GM12891 (cell line): ENCODE results near the gene PNPLA3. TPM values are rescaled to one million over a fixed set of nuclear protein-coding genes. Genes with fewer than 3 reads are reported as not detected.

Experiments
- DNase-seq: peaks from one replicate; pipeline ENCODE4 v3.0.0; 2011; ENCODE audit warnings: low spot score; ENCODE audit not compliant: insufficient read length
- FAIRE-seq: peaks from 2 replicates; lab custom pipeline; 2011; peaks lifted over from hg19 to GRCh38; lab: Jason Lieb, UNC
- PAX5 ChIP-seq: IDR thresholded peaks from 2 replicates; pipeline ENCODE4 v1.6.1; 2011; ENCODE audit warnings: low read length, moderate library complexity, mild to moderate bottlenecking; ENCODE audit not compliant: insufficient read depth, severe bottlenecking
- POLR2A ChIP-seq: IDR thresholded peaks from 2 replicates; pipeline ENCODE4 v1.6.1; 2011; ENCODE audit warnings: low read depth, low read length, control low read depth
- POLR2AphosphoS5 ChIP-seq: IDR thresholded peaks from 2 replicates; pipeline ENCODE4 v1.6.1; 2011; ENCODE audit warnings: low read depth, low read length, control low read depth
- POU2F2 ChIP-seq: IDR thresholded peaks from 2 replicates; pipeline ENCODE4 v1.6.1; 2011; ENCODE audit warnings: low read depth, mild to moderate bottlenecking, control low read depth, low read length, moderate library complexity
- SPI1 ChIP-seq: IDR thresholded peaks from 2 replicates; pipeline ENCODE4 v1.6.1; 2011; ENCODE audit warnings: low read depth, low read length, control low read depth
- TAF1 ChIP-seq: IDR thresholded peaks from 2 replicates; pipeline ENCODE4 v1.6.1; 2011; ENCODE audit warnings: low read depth, low read length, control low read depth
- polyA plus RNA-seq: library from polyadenylated mRNA; unstranded; fragments of >200 nt; gene quantifications from one replicate; pipeline ENCODE4 v1.2.1, GENCODE V29; 2012; ENCODE audit warnings: low read depth, missing spikeins, inconsistent platforms; ENCODE audit not compliant: missing spikeins

The PNPLA3 gene
- polyA plus RNA-seq = 0.08 TPM

DNA sequence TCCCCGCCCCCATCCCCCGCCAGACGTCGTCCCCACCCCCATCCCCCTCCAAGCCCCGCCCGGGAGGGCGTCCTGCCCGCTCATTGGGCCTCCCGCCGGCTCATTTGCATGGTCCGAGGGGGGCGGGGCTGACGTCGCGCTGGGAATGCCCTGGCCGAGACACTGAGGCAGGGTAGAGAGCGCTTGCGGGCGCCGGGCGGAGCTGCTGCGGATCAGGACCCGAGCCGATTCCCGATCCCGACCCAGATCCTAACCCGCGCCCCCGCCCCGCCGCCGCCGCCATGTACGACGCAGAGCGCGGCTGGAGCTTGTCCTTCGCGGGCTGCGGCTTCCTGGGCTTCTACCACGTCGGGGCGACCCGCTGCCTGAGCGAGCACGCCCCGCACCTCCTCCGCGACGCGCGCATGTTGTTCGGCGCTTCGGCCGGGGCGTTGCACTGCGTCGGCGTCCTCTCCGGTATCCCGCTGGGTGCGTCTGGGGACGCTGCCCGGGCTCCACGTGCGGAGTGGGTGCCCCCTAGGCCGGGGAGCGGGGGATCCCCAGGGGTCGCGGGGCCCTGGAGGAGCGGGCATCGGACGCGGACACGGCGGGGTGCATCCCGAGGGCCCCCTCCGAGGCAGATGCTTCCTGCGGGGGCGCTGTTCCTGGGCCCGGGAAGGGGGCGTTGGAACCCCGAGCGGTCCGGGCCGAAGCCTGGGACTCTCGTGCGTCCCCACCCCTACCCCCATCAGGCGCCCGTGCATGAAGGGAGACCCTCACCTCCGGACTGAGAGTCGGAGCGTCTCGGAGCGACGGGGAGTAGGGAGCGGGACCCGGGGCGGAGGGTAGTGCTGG, at the start of gene PNPLA3:
PNPLA3 (plus strand) TSS at position 175 of the 834 bp plus-strand sequence; CDS start at position 282, 107 bp downstream.
- peak; percentile 57 for FAIRE-seq
- TF ChIP-seq POU2F2 = 0 out of 2 replicates have a peak, but pooled peaks have one; percentile 40
- TF ChIP-seq POLR2AphosphoS5 = no peak

GRCh38 chr22:43876866-43877509, 46.6 kb upstream of the PNPLA3 start:
- DNase-seq (no peak), FAIRE-seq (no peak)
- no peak for TF ChIP-seq POU2F2
- TF ChIP-seq POLR2AphosphoS5 = no peak
- TF ChIP-seq TAF1 = no peak

More for the DNA sequence above, at the start of gene PNPLA3:
- DNase-seq = peak; percentile 85

GRCh38 chr22:43878079-43878795, 45.4 kb upstream of the PNPLA3 start:
- TF ChIP-seq SPI1 = no peak
- no peak for TF ChIP-seq PAX5
- no peak for TF ChIP-seq POLR2AphosphoS5
- TF ChIP-seq POLR2A = no peak
- TF ChIP-seq POU2F2 = no peak
- no peak for TF ChIP-seq TAF1
- DNase-seq = no peak
- no peak for FAIRE-seq

DNA sequence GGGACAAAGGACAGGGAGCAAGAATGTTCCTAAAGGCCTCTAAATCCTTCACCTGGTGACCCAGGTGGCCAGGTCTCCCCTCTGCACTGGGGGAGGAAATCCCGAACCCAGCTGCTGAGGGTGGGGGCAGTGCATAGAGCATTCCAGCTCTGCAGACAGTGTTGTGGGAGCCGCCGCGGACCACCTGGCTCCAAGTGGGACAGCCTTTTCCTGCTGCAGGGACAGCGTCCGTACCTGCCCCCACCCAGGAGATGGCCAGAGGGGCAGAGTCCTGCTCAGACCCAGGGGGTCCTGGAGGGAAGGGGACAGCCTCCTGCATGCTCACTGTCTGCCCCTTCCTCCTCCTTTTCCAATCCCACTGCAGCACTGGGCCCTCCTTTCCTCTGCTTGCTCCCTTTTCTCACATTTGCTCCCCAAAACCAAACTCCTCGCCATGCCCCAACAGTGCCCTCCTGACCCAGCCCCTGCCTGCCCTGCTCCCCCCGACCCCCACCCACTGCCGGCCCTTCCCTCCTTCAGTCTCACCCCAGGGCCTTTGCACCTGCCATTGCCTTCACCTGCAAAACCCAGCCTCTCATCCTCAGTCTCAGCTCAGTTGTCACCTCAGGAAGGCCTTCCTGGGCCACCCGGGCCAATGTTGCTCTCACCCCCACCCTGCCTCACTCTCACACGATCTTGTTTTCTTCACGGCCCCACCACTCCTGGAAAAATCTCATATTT, 44.6 kb upstream of the PNPLA3 start:
- no peak for FAIRE-seq
- DNase-seq = no peak
- TF ChIP-seq TAF1 = no peak
- no peak for TF ChIP-seq POLR2AphosphoS5
- TF ChIP-seq SPI1 = no peak
- TF ChIP-seq POU2F2 = no peak
- TF ChIP-seq PAX5 = no peak
- no peak for TF ChIP-seq POLR2A

DNA sequence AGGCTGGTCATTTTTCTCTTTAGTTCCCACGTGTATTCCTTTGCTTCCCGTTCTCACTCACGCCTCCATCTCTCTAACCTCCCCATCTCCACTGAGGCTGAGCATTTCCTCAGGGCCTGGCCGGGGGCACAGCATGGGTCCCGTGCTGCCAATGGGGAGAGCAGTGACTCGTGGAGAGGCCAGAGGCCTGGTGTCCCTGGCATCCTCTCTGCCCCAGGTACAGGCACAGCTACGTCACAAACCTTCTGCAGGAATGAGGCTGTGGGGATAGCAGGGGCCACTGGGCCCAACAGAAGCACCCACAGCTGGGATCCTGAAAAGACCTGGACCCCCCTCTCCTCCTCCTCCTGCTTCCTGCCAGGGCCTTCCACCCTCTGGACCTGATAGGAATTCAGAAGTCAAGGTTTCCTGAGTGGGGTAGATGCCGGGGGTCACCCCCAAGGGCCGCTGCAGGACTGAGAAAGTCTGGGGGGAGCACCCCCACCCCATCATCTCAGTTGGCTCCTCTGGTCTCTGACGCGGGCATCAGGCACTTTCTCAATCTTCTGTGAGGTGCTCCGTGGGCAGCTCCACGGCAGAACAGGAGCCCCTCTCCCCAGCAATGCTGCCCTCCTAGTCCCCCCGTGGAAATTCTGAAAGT, 43.6 kb upstream of the PNPLA3 start:
- FAIRE-seq (no peak), DNase-seq (no peak)
- TF ChIP-seq TAF1 (no peak), POLR2AphosphoS5 (no peak), POU2F2 (no peak), PAX5 (no peak), POLR2A (no peak), SPI1 (no peak)

DNA sequence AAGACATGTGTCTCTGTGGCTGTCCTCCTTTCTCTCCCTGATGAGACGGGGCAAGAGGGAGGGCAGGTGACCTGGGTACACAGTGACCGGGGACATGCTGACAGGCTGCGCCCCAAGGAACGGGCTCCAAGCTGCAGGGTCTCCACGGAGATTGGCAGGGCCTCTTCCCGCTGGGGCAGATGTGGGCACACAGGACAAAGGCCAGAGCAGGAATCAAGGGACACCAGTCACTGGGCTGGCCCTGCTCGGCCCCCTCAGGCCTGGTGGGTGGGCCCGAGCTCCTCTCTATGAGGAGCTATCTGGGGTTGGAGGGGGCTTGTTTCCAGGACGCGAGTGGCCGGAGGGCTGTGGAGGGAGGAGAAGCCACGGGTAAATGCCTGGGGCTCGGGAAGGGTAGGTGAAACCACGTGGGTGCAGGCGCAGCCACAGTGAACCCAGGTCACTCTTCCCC, 43.0 kb upstream of the PNPLA3 start:
- no peak for TF ChIP-seq POLR2AphosphoS5
- TF ChIP-seq PAX5 = no peak
- TF ChIP-seq POLR2A = no peak
- no peak for TF ChIP-seq SPI1
- no peak for TF ChIP-seq POU2F2
- TF ChIP-seq TAF1 = no peak
- no peak for DNase-seq
- no peak for FAIRE-seq

DNA sequence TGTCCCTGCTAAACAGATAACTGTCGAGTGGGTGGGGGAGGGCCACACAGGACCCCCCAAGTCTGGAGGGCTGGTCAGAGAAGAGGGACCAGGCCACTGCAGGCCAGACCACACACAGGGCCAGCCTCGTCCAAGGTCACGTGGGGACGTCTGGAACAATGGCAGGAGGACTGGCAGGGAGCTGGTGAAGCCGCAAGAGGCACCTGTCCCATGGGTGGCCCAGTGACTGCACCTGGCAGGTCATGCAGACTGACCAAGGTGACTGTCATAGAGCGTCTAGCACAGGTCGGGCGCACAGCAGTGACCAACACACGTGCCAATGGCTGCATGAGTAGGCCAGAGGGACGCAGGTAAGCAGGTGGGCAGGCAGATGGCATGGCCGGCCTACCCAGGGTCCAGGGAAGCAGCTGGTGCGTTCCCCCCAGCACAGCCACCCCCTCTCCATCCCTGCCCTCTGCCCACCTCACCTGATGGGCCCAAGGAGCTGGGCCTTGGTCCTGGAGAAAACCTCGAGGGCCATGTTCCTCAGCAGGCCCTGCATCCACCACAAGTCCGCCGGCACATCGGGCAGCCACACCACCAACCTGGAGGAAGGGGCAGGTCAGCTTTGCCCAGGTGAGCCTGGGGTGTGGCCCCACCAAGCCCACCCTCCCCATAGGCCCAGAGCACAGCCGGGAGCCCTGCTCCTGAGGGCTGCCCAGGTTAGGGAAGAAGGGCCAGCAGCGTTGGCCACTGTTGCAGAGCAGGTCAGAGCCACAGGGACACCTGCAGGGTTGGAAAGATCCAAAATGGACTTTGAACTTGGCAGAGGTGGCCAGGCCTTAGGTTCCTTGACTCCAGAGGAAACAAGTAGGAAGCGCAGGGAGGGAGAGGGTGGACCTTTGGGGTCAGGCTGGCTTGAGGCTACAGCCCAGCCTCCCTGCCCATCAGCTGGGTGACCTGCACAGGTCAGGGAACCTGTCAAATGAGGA, 42.2 kb upstream of the PNPLA3 start:
- TF ChIP-seq POLR2A = no peak
- TF ChIP-seq POU2F2 = no peak
- TF ChIP-seq TAF1 = no peak
- DNase-seq = no peak
- FAIRE-seq = no peak

- TF ChIP-seq TAF1 (no peak), POLR2AphosphoS5 (no peak), POLR2A (no peak), POU2F2 (no peak), PAX5 (no peak)
- DNase-seq (no peak), FAIRE-seq (no peak)
These were observed 41.4 kb upstream of the PNPLA3 start for GRCh38 chr22:43882122-43882767.
